H1 (cell line): ENCODE results near the gene RHOG. TPM values are rescaled to one million over a fixed set of nuclear protein-coding genes. Genes with fewer than 3 reads are reported as not detected.

Experiments
- CTCF ChIA-PET: fragments of 300-600 bp; sonication (Branson Sonifier 250); formaldehyde crosslinking; loops from one replicate; lab custom pipeline; 2021; ENCODE audit not compliant: partially characterized antibody; lab: Charles Lee
- POLR2A ChIA-PET: fragments of 300-600 bp; sonication (Branson Sonifier 250); formaldehyde crosslinking; loops from one replicate; lab custom pipeline; 2021; ENCODE audit warnings: inconsistent platforms; ENCODE audit not compliant: partially characterized antibody; lab: Charles Lee
- DNase-seq, 2 experiments: peaks; one replicate each; pipeline versions ENCODE4 v3.0.0 to v3.0.0-alpha.2; 2010 to 2022; ENCODE audit warnings: low spot score in 2 of 2, low read depth in 1 of 2, mixed read lengths in 1 of 2
- FAIRE-seq: peaks from 2 replicates; lab custom pipeline; 2011; peaks lifted over from hg19 to GRCh38; lab: Jason Lieb, UNC
- H2AFZ ChIP-seq: 2 replicates; pipeline ENCODE4 v1.8.1; 2012; ENCODE audit warnings: low read length, inconsistent platforms
- H2AK5ac ChIP-seq: 2 replicates; pipeline ENCODE4 v1.6.1; 2013; ENCODE audit warnings: low read depth, low read length
- H2BK120ac ChIP-seq: replicated peaks from 2 replicates; pipeline ENCODE3; 2013; ENCODE audit warnings: low read depth, low read length, inconsistent platforms
- H2BK12ac ChIP-seq: 2 replicates; pipeline ENCODE4 v1.6.1; 2013; ENCODE audit warnings: low read depth, low read length
- H2BK15ac ChIP-seq: 2 replicates; pipeline ENCODE4 v1.6.1; 2013; ENCODE audit warnings: low read length
- H2BK20ac ChIP-seq: 2 replicates; pipeline ENCODE4 v1.6.1; 2013; ENCODE audit warnings: low read length
- H2BK5ac ChIP-seq: 2 replicates; pipeline ENCODE4 v1.6.1; 2013; ENCODE audit warnings: low read depth, low read length
- H3K14ac ChIP-seq: 2 replicates; pipeline ENCODE4 v1.6.1; 2013; ENCODE audit warnings: inconsistent platforms; ENCODE audit not compliant: insufficient read length
- H3K18ac ChIP-seq: 2 replicates; pipeline ENCODE4 v1.6.1; 2013; ENCODE audit warnings: low read length; ENCODE audit errors: extremely low read depth
- H3K23ac ChIP-seq: 2 replicates; pipeline ENCODE4 v1.6.1; 2013; ENCODE audit warnings: inconsistent platforms; ENCODE audit not compliant: insufficient read length
- H3K23me2 ChIP-seq: 2 replicates; pipeline ENCODE4 v1.6.1; 2013; ENCODE audit warnings: low read depth, low read length
- H3K27ac ChIP-seq: 2 replicates; pipeline ENCODE4 v1.6.1; 2011; ENCODE audit warnings: low read depth, low read length, inconsistent platforms
- H3K27me3 ChIP-seq, 4 experiments: replicated peaks in 1 of 4; 1 replicate in 1 of 4; 2 replicates in 3 of 4; pipeline versions ENCODE4 v1.6.1 to v1.8.1; 2011 to 2013; ENCODE audit warnings: low read length in 3 of 4, mild to moderate bottlenecking in 3 of 4, inconsistent platforms in 2 of 4, mixed read lengths in 2 of 4, moderate library complexity in 1 of 4; ENCODE audit not compliant: control insufficient read depth in 3 of 4, insufficient read depth in 3 of 4; ENCODE audit errors: extremely low read depth in 1 of 4
- H3K36me3 ChIP-seq, 4 experiments: 2 replicates each; pipeline versions ENCODE4 v1.6.1 to v1.8.1; 2011 to 2013; ENCODE audit warnings: mild to moderate bottlenecking in 4 of 4, low read length in 3 of 4, moderate library complexity in 2 of 4, control low read depth in 1 of 4, inconsistent platforms in 1 of 4; ENCODE audit not compliant: insufficient read depth in 4 of 4, control insufficient read depth in 2 of 4
- H3K4ac ChIP-seq: replicated peaks from 2 replicates; pipeline ENCODE3; 2013; ENCODE audit warnings: low read length, low read depth, mixed read lengths, inconsistent platforms; ENCODE audit not compliant: insufficient read length
- H3K4me1 ChIP-seq, 4 experiments: replicated peaks in 1 of 4; 1 replicate in 1 of 4; 2 replicates in 3 of 4; pipeline versions ENCODE4 v1.6.1 to v1.8.1; 2011 to 2013; ENCODE audit warnings: low read length in 3 of 4, inconsistent platforms in 2 of 4, mixed read lengths in 1 of 4; ENCODE audit not compliant: insufficient read depth in 4 of 4, control insufficient read depth in 3 of 4
- H3K4me2 ChIP-seq, 2 experiments: 2 replicates each; pipeline versions ENCODE4 v1.6.1 to v1.8.1; 2011 to 2013; ENCODE audit warnings: low read depth in 2 of 2, low read length in 2 of 2, control low read depth in 1 of 2, inconsistent platforms in 1 of 2, mild to moderate bottlenecking in 1 of 2; ENCODE audit not compliant: insufficient read depth in 1 of 2
- H3K4me3 ChIP-seq, 4 experiments: fragments of 200-600, 300-600 bp in 1 of 4; sonication (generic), shearing (Covaris generic), sonication (Bioruptor Twin) in 1 of 4; 2 replicates each; pipeline versions ENCODE4 v1.5.1 to v1.8.1; 2011 to 2016; ENCODE audit warnings: low read length in 4 of 4, low read depth in 3 of 4, control low read depth in 2 of 4, inconsistent platforms in 2 of 4, mild to moderate bottlenecking in 2 of 4, mixed read lengths in 1 of 4, moderate library complexity in 1 of 4; ENCODE audit not compliant: insufficient read depth in 2 of 4; ENCODE audit errors: extremely low read depth in 1 of 4
- H3K56ac ChIP-seq: replicated peaks from 2 replicates; pipeline ENCODE3; 2013; ENCODE audit warnings: low read depth, mild to moderate bottlenecking, mixed read lengths, low read length, inconsistent platforms; ENCODE audit not compliant: insufficient read length
- H3K79me1 ChIP-seq: 2 replicates; pipeline ENCODE4 v1.6.1; 2013; ENCODE audit warnings: low read depth, low read length, control low read depth
- H3K79me2 ChIP-seq, 2 experiments: 2 replicates each; pipeline versions ENCODE4 v1.6.1 to v1.8.1; 2012 to 2013; ENCODE audit warnings: low read length in 2 of 2, mild to moderate bottlenecking in 2 of 2, inconsistent platforms in 1 of 2; ENCODE audit not compliant: insufficient read depth in 2 of 2, control insufficient read depth in 1 of 2
- H3K9ac ChIP-seq, 4 experiments: replicated peaks in 1 of 4; 1 replicate in 1 of 4; 2 replicates in 3 of 4; pipeline versions ENCODE4 v1.6.1 to v1.8.1; 2011 to 2013; ENCODE audit warnings: low read depth in 3 of 4, low read length in 3 of 4, control low read depth in 2 of 4, mild to moderate bottlenecking in 2 of 4, moderate library complexity in 2 of 4, inconsistent platforms in 1 of 4; ENCODE audit errors: extremely low read depth in 1 of 4
- H3K9me3 ChIP-seq, 2 experiments: 2 replicates each; pipeline versions ENCODE4 v1.6.1 to v1.8.1; 2012 to 2013; ENCODE audit warnings: mild to moderate bottlenecking in 2 of 2, moderate library complexity in 2 of 2, control low read depth in 1 of 2, inconsistent platforms in 1 of 2, low read depth in 1 of 2, low read length in 1 of 2, mixed read lengths in 1 of 2; ENCODE audit not compliant: insufficient read depth in 2 of 2
- H4K20me1 ChIP-seq, 2 experiments: replicated peaks in 1 of 2; 2 replicates each; pipeline versions ENCODE3 to v1.8.1; 2011 to 2013; ENCODE audit warnings: inconsistent platforms in 2 of 2, low read length in 2 of 2, mild to moderate bottlenecking in 1 of 2; ENCODE audit not compliant: insufficient read depth in 2 of 2, control insufficient read depth in 1 of 2
- H4K5ac ChIP-seq: 2 replicates; pipeline ENCODE4 v1.6.1; 2013; ENCODE audit warnings: low read length, low read depth, mixed read lengths, inconsistent platforms; ENCODE audit not compliant: insufficient read length
- H4K8ac ChIP-seq: 2 replicates; pipeline ENCODE4 v1.8.0; 2013; ENCODE audit warnings: mild to moderate bottlenecking, moderate library complexity, low read length, inconsistent platforms; ENCODE audit not compliant: insufficient read depth; ENCODE audit errors: extremely low read depth
- H4K91ac ChIP-seq: replicated peaks from 2 replicates; pipeline ENCODE3; 2013; ENCODE audit warnings: low read length, mixed read lengths, inconsistent platforms; ENCODE audit not compliant: insufficient read length
- BCL11A ChIP-seq, 2 experiments: IDR thresholded peaks; one replicate each; pipeline ENCODE4 v1.6.1; 2011; ENCODE audit warnings: low read depth in 2 of 2, low read length in 2 of 2, mild to moderate bottlenecking in 2 of 2
- KDM5A ChIP-seq: fragments of 200-600 bp; IDR thresholded peaks from 2 replicates; pipeline ENCODE4 v1.7.1; 2012; ENCODE audit warnings: mild to moderate bottlenecking, low read length, inconsistent platforms, mixed read lengths
- MAFK ChIP-seq: IDR thresholded peaks from 2 replicates; pipeline ENCODE4 v1.6.1; 2012; ENCODE audit warnings: low read depth, mild to moderate bottlenecking, improper control_type of control experiment, low read length
- TBP ChIP-seq: IDR thresholded peaks from 2 replicates; pipeline ENCODE4 v1.6.1; 2011; ENCODE audit warnings: low read depth, low read length, improper control_type of control experiment
- WGBS, 2 experiments: shearing (Covaris generic) in 1 of 2; methylation state at CpG; one replicate each; pipeline versions ENCODE4 v1.1.6 to v1.1.7; 2013 to 2015; ENCODE audit warnings: low lambda C conversion rate in 2 of 2, mixed read lengths in 2 of 2, inconsistent platforms in 1 of 2, low coverage in 1 of 2, missing lambda C conversion rate in 1 of 2; ENCODE audit not compliant: insufficient replicate concordance in 2 of 2, insufficient coverage in 1 of 2, insufficient read length in 1 of 2; ENCODE audit errors: extremely low coverage in 1 of 2, missing lambda C conversion rate in 1 of 2; 5-methylcytosine and 5-hydroxymethylcytosine counted together
- polyA plus RNA-seq, 7 experiments: library from polyadenylated mRNA; depleted of rRNA in 3 of 7; stranded (reverse) in 5 of 7; unstranded in 2 of 7; fragments of >200 nt in 5 of 7; fragments of 200-250 nt in 2 of 7; gene quantifications; 1 replicate in 5 of 7; 2 replicates in 1 of 7; 4 replicates in 1 of 7; pipeline versions ENCODE4 v1.2.1 to v1.2.3, GENCODE V29; 2011 to 2013; ENCODE audit warnings: missing spikeins in 2 of 7, mixed read lengths in 2 of 7
- total RNA-seq: library from RNA; stranded (reverse); fragmentation: NEBNext Ultra II Directional; extraction: Animal tissue kit (Norgen Biotek cat#: 25700); gene quantifications from 2 replicates; pipeline ENCODE4 v1.2.1, GENCODE V29; 2021

The RHOG gene
- total and polyA plus RNA-seq, 2 of the 8 experiments (the other 6 are each of a cell fraction or from before 2014, with no cell fraction given): 28.3 to 69.6 TPM

- WGBS, 2 experiments: 93% methylated on average over 2 of the region's 2 CpGs; no CpG with 5 or more reads in 1 of the 2 experiments
- TF ChIP-seq TBP (no peak), MAFK (no peak), BCL11A (IDR thresholded peaks at IDR 0.05; ENCODE audit: low read depth in 2 of 2, low read length in 2 of 2) (no peak), KDM5A (no peak)
- Histone ChIP-seq H2AK5ac (no peak overlapping the region), H3K36me3 (peaks cover 0 to 8% (median 4%) of the 10 kb centered on the region in 4 experiments; a peak in 3 of 8 replicates), H3K4me1 (peaks cover 10 to 11% (median 10%) of the 10 kb centered on the region in 4 experiments), H2AFZ (no peak overlapping the region), H4K20me1 (peaks cover 2% of the 10 kb centered on the region in 2 experiments), H3K79me1 (no peaks in the 10 kb centered on the region), H3K4me3 (no peak overlapping the region), H3K27me3 (no peaks in the 10 kb centered on the region), H3K4ac (no peak overlapping the region), H2BK12ac (no peak overlapping the region), H2BK15ac (no peak overlapping the region), H4K5ac (no peak overlapping the region), H3K9ac (no peak overlapping the region), H4K91ac (no peak overlapping the region), H3K14ac (no peak overlapping the region), H3K23ac (no peak overlapping the region), H3K4me2 (no peak overlapping the region), H4K8ac (no peak overlapping the region), H3K79me2 (peaks cover 0 to 3% of the 10 kb centered on the region in 2 experiments; a peak in 1 of 4 replicates), H3K18ac (no peak overlapping the region), H2BK5ac (no peak overlapping the region), H3K23me2 (no peaks in the 10 kb centered on the region; the same call in 1 of the 2 replicates), H3K56ac (no peak overlapping the region), H2BK120ac (no peak overlapping the region), H3K9me3 (no peaks in the 10 kb centered on the region), H2BK20ac (no peak overlapping the region), H3K27ac (no peak overlapping the region)
- no peak for FAIRE-seq
- no peak for DNase-seq
- ChIA-PET CTCF (interaction anchor here (1.4 to 5.6 kb wide), 5 partner anchors 12 to 264 kb away, joined by 3 to 61 read pairs (median 4); partner anchors contain the start of gene PGAP2), POLR2A (interaction anchor here (0.6 to 3.9 kb wide), 2 partner anchors 12 to 17 kb away, joined by 3 to 32 read pairs; partner anchors contain the start of gene PGAP2)
These were observed 19.8 kb downstream of the RHOG start for GRCh38 chr11:3820971-3821370.
